HEK293T (cell line): ENCODE measurements around the gene PRDM16.

Experiments
- BHLHE40 ChIP-seq: fragments of 450-650 bp; IDR thresholded peaks from 2 replicates; pipeline ENCODE4 v1.6.1; 2016; ENCODE audit warnings: mild to moderate bottlenecking, moderate library complexity, borderline replicate concordance
- FOXA1 ChIP-seq: fragments of 450-650 bp; IDR thresholded peaks from 2 replicates; pipeline ENCODE4 v1.6.1; 2016; ENCODE audit warnings: mild to moderate bottlenecking
- FOXK2 ChIP-seq: fragments of 450-650 bp; IDR thresholded peaks from 2 replicates; pipeline ENCODE4 v1.6.1; 2016; ENCODE audit warnings: mild to moderate bottlenecking
- FOXM1 ChIP-seq: fragments of 450-650 bp; IDR thresholded peaks from 2 replicates; pipeline ENCODE4 v1.6.1; 2017; ENCODE audit warnings: mild to moderate bottlenecking, borderline replicate concordance
- HDGF ChIP-seq: fragments of 450-650 bp; IDR thresholded peaks from 2 replicates; pipeline ENCODE4 v1.6.1; 2017; ENCODE audit warnings: antibody characterized with exemption, borderline replicate concordance
- L3MBTL2 ChIP-seq: fragments of 450-650 bp; conservative IDR thresholded peaks from 2 replicates; pipeline ENCODE4 v1.6.1; 2016; ENCODE audit warnings: mild to moderate bottlenecking
- PKNOX1 ChIP-seq: fragments of 450-650 bp; IDR thresholded peaks from 2 replicates; pipeline ENCODE4 v1.6.1; 2016
- SP1 ChIP-seq: fragments of 450-650 bp; IDR thresholded peaks from 2 replicates; pipeline ENCODE4 v1.6.1; 2017
- SUZ12 ChIP-seq: fragments of 450-650 bp; IDR thresholded peaks from 2 replicates; pipeline ENCODE4 v1.6.1; 2016; ENCODE audit warnings: mild to moderate bottlenecking
- TARDBP ChIP-seq: fragments of 450-650 bp; IDR thresholded peaks from 2 replicates; pipeline ENCODE4 v1.6.1; 2016

DNA sequence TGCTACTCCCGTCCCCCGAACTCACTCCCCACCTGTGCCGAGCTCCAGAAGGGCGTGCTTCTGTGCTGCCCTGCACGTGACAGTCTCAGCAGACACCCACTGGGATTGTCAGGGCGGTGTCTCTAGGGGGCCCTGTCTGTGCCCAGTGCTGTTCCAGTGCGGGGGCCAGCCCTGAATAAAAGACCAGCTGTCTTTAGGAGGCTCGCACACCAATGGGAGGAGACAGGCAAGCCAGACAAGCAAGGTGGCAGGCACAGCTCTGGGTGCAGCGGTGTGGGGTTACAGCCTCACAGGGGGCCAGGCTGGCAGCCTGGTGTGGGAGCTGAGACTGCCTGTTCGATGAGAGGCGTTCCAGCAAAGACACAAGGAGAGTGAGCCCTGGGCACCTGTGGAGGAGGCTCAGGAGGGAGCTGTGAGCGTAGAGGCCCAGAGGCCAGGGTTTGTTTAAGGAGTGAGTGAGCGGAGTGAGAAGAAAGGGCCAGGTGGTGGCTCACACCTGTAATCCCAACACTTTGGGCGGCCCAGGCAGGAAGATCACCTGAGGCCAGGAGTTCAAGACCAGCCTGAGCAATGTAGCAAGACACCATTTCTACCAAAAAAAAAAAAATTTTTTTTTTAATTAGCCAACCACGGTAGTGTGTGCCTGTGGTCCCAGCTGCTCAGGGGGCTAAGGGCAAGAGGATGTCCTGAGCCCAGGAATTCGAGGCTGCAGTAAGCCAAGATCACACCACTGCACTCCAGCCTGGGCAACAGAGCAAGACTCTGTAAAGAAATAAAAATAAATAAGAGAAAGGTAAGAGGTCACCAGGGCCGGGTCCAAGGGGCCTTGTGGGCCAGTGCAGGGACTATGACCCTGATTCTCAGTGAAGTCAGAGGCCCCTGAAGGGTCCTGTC is 337.2 kb downstream of the PRDM16 start:
- TF ChIP-seq FOXK2 (no peak), HDGF (no peak), SUZ12 (no peak), FOXM1 (no peak), BHLHE40 (no peak), SP1 (no peak), PKNOX1 (no peak), L3MBTL2 (no peak), FOXA1 (no peak), TARDBP (no peak)
